GM21786 (cell line): Measurements from ENCODE around the gene CBARP.

Source experiments
- ATAC-seq: cut with Tn5 transposase; IDR thresholded peaks from one replicate; pipeline ENCODE4 v1.9.1; 2021; ENCODE audit not compliant: unreplicated experiment

Gene CBARP

DNA sequence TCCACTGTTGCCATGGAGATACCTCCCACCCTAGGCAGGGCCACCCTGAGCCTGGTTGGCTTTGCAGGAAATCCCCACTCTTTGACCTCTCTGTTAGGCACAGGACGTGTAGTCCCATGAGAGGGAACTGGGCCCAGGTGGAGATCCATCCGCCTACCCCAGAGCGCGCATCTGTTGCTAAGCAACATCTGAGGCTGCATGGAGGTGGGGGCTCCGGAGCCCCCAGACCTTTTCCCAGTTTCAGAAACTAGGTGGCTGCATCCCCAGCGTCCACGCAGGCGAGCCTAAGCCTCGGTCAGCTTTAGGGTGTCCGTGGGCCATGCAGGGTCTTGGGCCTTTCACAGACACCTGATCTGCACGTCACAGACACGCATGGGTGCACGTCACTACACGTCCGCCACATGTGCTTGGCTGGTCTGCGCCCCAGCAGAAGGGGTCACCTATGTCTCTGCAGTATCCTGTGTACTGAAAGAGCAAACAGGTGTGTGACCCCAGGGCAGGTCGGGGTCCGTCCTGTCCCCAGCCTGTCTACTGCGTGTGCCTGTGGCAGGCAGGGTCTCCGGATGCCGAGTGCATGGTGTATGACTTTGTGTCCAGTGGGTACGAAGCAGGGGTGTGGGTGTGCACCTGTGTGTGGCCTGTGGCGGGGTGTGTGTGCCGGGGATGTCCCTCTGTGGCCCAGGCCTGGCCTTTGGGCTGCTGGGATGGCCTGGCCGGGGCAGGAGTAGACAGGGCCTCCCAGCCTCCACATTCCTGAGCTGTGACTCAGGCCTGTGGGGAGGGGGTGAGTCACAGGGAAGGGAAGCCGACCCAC is 27.2 kb upstream of the CBARP start:
- no peak for ATAC-seq

GRCh38 chr19:1263188-1263587 is 25.4 kb upstream of the CBARP start:
- no peak for ATAC-seq

DNA sequence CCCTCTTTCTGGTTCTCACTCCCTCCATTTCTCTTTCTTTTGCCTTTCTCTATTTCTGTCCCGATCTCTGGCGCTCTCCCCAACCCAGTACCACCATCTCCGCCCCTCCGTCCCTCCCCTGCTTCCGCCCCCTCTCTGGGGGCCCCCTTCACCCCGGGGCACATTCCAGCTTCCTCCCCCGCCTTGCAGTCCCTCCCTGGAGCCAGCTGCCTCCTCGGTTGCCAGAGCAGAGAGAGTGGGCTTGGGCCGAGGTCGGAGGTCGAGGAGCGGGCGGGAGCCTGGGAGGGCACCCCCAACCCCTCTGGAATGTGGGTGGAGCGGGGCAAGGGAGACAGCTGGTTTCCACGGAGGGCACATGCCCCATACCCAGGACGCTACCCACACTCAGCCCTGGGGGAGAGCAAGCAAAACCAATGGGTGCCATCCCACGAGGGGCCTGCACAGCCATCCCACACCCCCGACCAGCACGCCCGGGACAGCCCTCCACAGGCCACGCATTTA is 24.9 kb upstream of the CBARP start:
- no peak for ATAC-seq

GRCh38 chr19:1261798-1262622 is 24.2 kb upstream of the CBARP start:
- ATAC-seq, result no peak

GRCh38 chr19:1261538-1261797 is 23.7 kb upstream of the CBARP start:
- ATAC-seq, result no peak

DNA sequence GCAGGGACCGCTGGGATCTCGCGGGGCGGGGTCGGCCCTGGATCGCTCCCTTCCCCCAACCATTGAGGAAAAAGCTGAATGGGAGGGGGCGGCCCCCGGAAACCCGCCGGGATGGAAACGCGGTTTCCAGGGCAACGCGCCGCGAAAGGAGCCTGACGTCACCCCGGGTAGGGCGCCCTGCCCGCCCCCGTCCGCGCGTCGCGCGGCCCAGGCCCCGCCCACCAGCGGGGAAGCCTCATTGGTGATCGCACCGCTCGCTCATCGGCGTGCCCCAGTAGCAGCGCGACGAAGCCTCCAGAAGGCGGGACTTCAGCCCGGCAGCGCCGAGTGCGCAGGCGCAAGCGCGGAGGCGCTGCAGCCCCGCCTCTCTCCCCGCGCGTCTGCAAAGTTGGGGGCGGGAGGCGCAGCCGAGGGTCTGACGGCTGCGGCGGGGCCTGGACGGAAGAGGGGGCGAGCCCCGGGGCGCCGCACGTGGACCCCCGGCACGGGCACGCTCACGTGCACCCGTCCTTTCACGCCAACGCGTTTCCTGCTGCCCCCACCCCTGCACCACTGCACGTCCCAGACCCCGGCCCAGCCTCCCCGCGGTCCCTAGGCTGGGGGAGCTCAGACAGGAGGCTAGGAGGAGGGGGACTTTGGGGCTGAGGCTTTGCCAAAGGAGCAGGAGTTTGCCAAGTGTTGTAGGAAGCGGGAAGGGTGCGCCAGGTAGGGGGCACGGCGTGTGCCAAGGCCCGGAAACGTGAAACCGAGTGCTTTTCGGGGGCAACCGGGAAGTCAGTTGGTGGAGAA is 23.1 kb upstream of the CBARP start:
- peak; percentile 35 for ATAC-seq

DNA sequence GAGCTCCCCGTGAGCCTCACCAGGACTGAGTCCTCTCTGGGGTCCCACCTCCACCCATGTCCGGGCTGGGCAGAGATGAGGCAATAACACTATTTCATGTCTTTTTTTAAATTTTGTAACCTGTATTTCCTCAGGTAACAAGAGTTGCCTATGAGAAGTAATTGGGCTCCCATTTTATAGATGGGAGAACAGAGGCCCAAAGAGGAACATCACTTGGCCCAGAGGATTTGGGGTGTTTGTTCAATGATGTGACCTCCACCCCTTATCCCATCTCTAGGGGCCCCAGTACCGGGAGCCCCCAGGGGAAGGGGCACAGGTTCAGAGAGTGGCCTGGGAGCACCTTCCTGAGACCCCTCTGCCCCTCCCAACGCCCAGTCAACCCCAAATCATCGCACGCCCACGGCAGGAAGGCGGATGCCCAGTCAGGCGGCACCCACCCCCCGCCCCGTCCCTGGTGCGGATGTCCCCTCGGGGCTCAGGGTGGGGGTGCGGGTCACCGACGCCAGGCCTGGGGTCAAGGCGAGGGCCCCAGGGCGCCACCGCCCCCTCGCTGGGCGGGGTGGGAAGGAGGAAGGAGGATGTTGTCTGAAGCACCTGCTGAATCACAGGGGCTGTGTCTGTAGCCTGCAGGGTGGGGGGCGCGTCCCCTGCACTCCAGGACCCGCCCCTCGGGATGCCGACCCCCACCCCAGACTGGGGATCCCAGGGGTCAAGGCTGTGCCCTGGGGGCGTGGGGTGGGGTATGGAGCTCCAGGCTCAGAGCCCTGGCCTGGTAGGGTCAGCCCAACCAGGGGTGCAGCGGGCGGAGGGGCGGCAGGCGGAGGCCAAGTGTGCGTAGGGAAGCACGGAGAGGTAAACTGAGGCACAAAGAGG is 22.3 kb upstream of the CBARP start:
- peak; percentile 10 for ATAC-seq

DNA sequence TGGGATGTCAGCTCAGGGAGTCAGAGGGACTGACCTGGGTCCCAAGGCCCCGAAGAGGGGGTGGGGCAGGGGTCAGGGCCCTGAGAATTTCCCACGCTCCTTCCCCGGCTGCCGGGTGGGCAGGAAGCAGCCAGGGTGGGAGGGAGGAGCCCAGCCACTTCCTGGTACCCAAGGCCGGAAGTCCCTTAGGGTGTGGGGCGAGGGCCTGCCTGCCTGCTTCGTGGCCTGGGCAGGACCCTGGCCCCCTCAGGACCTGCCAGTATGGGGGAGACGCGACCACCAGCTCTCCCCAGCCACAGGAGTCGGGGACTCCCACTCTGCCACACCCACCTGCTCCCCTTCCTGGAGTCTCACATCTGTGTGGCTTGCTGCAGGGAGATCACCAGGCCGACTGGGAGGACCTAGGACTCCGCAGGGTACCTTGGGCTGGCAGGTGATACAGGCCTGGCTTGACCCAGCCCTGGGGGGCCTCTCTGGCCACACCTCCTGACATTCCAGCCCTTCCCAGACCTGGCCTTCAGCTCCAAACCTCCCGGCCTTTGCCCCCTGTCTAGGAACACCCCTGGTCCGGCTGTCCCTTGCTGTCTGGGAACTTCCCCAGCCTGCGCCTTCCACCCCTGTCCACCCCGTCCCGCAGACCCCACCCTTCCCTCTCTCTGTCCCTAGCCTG is 21.5 kb upstream of the CBARP start:
- ATAC-seq, result peak; percentile 24

DNA sequence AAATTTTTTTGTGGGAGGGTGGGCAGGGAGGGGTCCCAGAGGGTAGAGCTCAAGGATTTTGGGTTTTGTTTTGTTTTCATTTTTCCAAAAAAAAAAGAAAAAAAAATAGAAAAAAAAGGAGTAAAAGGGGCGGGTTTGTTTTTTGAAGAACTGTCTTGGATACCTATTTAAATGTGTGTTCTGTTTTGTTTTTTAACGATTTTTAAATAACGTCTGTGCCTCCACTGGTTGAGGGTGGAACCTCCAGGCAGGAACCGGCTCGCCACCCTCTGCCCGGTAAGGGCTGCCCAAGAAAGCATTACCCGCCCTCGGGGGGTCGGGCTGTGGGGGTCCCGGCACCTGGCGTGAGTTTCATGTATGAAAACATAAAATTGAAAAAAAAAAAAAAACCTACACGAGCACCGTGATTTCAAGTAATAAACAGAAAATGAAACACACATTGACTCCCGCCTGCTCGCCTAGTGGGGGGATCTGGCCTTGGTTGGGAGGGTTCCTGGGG is 21.0 kb upstream of the CBARP start:
- no peak for ATAC-seq

GRCh38 chr19:1258163-1258492 is 20.3 kb upstream of the CBARP start:
- no peak for ATAC-seq

DNA sequence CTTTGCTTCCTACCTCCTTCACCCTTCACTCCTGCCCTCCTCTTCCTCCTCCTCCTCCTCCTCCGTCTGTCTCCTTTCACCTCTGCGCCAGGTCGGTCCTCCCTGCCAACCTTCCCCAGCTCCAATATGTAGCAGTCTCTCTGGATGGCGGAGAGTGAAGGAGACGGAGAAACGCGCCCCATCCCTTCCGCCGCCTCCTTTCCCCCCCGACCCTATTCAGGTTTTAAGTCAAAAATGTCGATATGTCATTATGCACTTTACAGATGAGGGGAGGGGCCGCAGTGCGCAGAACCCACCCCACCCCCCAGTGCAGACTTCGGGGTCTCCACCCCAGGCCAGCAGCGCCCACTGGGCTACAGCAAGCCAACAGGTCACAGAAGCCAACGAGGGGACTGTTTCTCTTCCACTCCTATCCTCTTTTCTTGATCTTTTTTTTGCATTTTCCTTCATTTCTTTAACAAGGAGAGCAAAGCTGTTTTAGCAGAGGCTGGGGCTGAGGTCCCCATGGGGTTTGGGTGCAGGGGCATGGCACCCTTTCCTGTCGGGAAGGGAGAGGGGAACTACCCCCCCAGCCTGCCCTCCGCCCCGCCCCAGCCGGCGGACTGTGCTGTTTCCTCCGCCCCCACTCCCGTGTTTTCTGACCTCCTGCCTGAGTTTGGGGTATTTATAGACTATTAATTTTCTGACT is 19.8 kb upstream of the CBARP start:
- no peak for ATAC-seq

DNA sequence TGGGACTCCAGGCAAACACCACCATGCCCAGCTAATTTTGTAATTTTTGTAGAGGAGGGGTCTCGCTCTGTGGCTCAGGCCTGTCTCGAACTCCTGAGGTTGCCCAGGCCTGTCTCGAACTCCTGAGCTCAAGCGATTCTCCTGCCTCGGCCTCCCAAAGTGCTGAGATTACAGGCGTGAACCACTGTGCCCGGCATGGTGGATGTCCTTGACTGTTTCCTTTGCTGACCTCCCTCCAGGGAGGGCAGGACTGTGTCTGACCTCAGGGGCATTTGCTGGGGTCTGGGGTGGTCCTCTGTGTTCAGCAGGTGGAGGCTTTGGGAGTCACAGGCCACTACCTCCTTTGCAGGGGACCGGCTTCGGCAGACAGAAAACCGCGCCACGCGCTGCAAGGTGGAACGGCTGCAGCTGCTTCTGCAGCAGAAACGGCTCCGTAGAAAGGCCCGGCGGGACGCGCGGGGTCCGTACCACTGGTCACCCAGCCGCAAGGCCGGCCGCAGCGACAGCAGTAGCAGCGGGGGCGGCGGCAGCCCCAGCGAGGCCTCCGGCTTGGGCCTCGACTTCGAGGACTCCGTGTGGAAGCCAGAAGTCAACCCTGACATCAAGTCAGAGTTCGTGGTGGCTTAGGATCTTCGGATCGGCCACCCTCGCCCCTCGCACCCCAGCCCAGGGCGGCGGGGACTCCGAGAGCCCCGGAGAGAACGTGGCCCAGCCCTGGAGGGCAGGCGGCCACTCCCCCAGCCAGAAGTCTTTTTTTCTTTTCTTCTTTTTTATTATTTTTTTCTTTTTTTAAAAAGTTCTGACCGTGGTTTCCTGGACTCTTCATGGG is 19.1 kb upstream of the CBARP start:
- no peak for ATAC-seq

DNA sequence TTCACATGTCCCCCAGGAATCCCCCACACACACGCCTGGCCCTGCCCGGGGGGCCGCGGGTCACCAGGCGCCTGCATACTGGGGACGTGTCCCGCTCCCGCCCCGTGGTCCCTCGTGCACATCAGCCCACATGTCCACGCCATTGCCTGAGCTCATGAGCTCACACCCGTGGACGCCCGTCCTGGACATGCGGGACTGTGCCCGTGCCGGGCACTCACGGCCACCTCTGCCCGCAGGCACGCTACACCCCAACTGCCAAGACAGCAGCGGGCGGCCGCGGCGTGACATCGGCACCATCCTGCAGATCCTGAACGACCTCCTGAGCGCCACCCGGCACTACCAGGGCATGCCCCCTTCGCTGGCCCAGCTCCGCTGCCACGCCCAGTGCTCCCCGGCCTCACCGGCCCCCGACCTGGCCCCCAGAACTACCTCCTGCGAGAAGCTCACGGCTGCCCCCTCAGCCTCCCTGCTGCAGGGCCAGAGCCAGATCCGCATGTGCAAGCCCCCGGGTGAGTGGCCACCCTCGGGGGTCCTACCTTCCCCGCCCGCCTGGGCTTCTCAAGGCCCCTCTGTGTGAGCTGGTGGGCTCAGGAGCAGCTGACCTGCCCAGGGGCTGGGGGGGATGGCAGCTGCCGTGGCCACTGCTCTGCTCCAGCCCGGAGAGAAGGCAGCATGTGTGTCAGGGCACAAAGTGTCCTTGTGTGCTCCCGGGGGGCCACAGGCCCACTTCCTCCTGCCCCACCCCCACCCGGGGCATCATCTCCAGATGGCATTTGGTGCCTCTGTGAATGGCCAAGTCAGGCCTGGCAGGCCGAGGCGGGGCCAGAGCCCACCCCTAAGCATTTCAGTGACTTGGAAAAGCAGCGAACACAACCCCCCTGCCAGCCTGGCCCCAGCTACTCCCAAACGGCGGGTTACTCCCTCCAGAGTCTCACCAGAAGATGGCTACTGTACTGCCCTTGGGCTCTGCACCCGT is 17.7 kb upstream of the CBARP start:
- ATAC-seq, result no peak

- ATAC-seq, result no peak
Observed at GRCh38 chr19:1254530-1255185, 16.9 kb upstream of the CBARP start.

- ATAC-seq, result no peak
Observed at GRCh38 chr19:1254081-1254527, 16.3 kb upstream of the CBARP start.

DNA sequence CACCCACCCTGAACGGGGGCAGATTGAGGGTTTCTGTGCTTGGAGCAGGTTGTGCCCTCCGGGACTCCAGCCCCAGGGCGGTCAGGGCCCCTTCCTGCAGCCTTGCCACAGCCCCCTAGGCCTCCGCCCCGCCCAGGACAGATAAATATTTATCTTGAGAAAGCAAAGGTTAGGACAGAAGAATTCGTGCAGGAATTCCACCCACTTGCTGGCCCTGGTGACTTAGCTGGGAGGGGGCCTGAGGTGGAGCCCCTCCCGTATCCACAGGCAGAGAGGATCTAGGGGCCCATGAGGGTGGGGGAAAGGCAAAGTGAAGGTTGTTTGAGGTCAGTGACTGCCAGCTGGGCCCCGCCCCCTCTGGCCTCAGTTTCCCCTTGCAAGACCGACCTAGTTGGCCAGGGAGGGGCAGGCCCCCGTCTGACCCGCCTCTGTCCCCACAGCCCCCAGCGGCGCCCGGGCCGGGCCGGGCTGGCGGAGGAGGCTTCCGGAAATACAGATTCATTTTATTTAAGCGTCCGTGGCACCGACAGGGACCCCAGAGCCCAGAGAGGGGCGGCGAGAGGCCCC is 15.8 kb upstream of the CBARP start:
- no peak for ATAC-seq
